HCT116 (cell line): Measurements from ENCODE around the gene SLC15A3. TPM values are rescaled to one million over a fixed set of nuclear protein-coding genes. Genes with fewer than 3 reads are reported as not detected.

ENCODE experiments used
- ATAC-seq: fragments of 200-7000 bp; cut with Tn5 transposase; 2 replicates; pipeline ENCODE4 v1.9.1; 2020; ENCODE audit warnings: mild to moderate bottlenecking, moderate library complexity
- BruUV-seq: library from RNA; stranded (reverse); fragments of 400-500 nt; replicated peaks from 2 replicates; lab custom pipeline; 2021; lab: Mats Ljungman, UMichigan
- CTCF ChIA-PET: fragments of 300-600 bp; sonication (Branson Sonifier 250); formaldehyde crosslinking; loops from one replicate; lab custom pipeline; 2021; ENCODE audit warnings: antibody characterized with exemption; lab: Charles Lee
- POLR2A ChIA-PET: fragments of 300-600, 350-600 bp; sonication (Branson Sonifier 250); formaldehyde crosslinking; loops from one replicate; lab custom pipeline; 2021; ENCODE audit warnings: antibody characterized with exemption; lab: Charles Lee
- RAD21 ChIA-PET, 2 experiments: fragments of 300-600 bp; sonication (Branson Sonifier 250); formaldehyde crosslinking; loops; one replicate each; lab custom pipeline; 2023; ENCODE audit warnings: low total read pairs in 2 of 2; ENCODE audit not compliant: uncharacterized antibody in 2 of 2, unreplicated experiment in 2 of 2, low non-redundant PET in 1 of 2; lab: Charles Lee
- DNase-seq: peaks from one replicate; pipeline ENCODE4 v3.0.0-alpha.2; 2010; ENCODE audit warnings: low read depth, low spot score
- H2AFZ ChIP-seq: fragments of 200-600 bp; shearing (Covaris generic), sonication (generic); 2 replicates; pipeline ENCODE4 v1.6.1; 2017; ENCODE audit warnings: low read depth, mixed run types, mixed read lengths, antibody characterized with exemption, low read length; ENCODE audit not compliant: poor library complexity, severe bottlenecking
- H3K27ac ChIP-seq: 2 replicates; pipeline ENCODE4 v1.5.1; 2012; ENCODE audit warnings: low read depth, low read length
- H3K27me3 ChIP-seq: fragments of 200-600 bp; sonication (generic); 2 replicates; pipeline ENCODE4 v1.6.1; 2016; ENCODE audit warnings: mixed run types, low read length, mixed read lengths; ENCODE audit not compliant: insufficient read depth
- H3K36me3 ChIP-seq, 2 experiments: fragments of 200-500 bp in 1 of 2; fragments of 200-600 bp in 1 of 2; sonication (Bioruptor generic) in 1 of 2; sonication (generic) in 1 of 2; 2 replicates each; pipeline versions ENCODE4 v1.5.1 to v1.6.1; 2014 to 2016; ENCODE audit warnings: low read length in 2 of 2, inconsistent platforms in 1 of 2, mixed read lengths in 1 of 2, mixed run types in 1 of 2; ENCODE audit not compliant: insufficient read depth in 2 of 2, control insufficient read depth in 1 of 2
- H3K4me1 ChIP-seq, 2 experiments: fragments of 200-600 bp in 1 of 2; sonication (generic) in 1 of 2; 2 replicates each; pipeline versions ENCODE4 v1.5.1 to v1.6.1; 2012 to 2017; ENCODE audit warnings: low read length in 2 of 2, inconsistent platforms in 1 of 2, mild to moderate bottlenecking in 1 of 2, mixed read lengths in 1 of 2, mixed run types in 1 of 2, moderate library complexity in 1 of 2; ENCODE audit not compliant: insufficient read depth in 2 of 2, control insufficient read depth in 1 of 2
- H3K4me2 ChIP-seq: fragments of 200-600 bp; sonication (generic); 2 replicates; pipeline ENCODE4 v1.6.1; 2017; ENCODE audit warnings: mixed run types, low read length, mixed read lengths
- H3K4me3 ChIP-seq, 2 experiments: fragments of 200-600 bp in 1 of 2; sonication (generic) in 1 of 2; replicated peaks in 1 of 2; 2 replicates each; pipeline ENCODE4 v1.5.1; 2011 to 2016; ENCODE audit warnings: low read length in 2 of 2, control low read depth in 1 of 2, low read depth in 1 of 2, mild to moderate bottlenecking in 1 of 2, mixed read lengths in 1 of 2, mixed run types in 1 of 2
- H3K79me2 ChIP-seq: fragments of 200-600 bp; sonication (generic); 2 replicates; pipeline ENCODE4 v1.6.1; 2017; ENCODE audit warnings: mild to moderate bottlenecking, mixed run types, low read length, moderate library complexity, mixed read lengths; ENCODE audit not compliant: insufficient read depth
- H3K9ac ChIP-seq: fragments of 200-600 bp; sonication (generic); 2 replicates; pipeline ENCODE4 v1.6.1; 2016; ENCODE audit warnings: low read length, mixed read lengths
- H3K9me2 ChIP-seq: fragments of 200-600 bp; sonication (generic), shearing (Covaris generic); 2 replicates; pipeline ENCODE4 v1.6.1; 2017; ENCODE audit warnings: mixed run types, mild to moderate bottlenecking, moderate library complexity; ENCODE audit not compliant: insufficient read depth
- H3K9me3 ChIP-seq, 2 experiments: fragments of 200-500 bp in 1 of 2; fragments of 200-600 bp in 1 of 2; sonication (Bioruptor generic) in 1 of 2; sonication (generic) in 1 of 2; 2 replicates each; pipeline ENCODE4 v1.6.1; 2014 to 2017; ENCODE audit warnings: low read length in 2 of 2, mixed read lengths in 2 of 2, inconsistent platforms in 1 of 2, low read depth in 1 of 2, mild to moderate bottlenecking in 1 of 2, mixed run types in 1 of 2, moderate library complexity in 1 of 2; ENCODE audit not compliant: control insufficient read depth in 1 of 2, insufficient read depth in 1 of 2
- H4K20me1 ChIP-seq: fragments of 200-600 bp; sonication (generic), shearing (Covaris generic); 2 replicates; pipeline ENCODE4 v1.6.1; 2017; ENCODE audit warnings: mixed run types, mild to moderate bottlenecking, moderate library complexity; ENCODE audit not compliant: insufficient read depth
- EZH2 ChIP-seq: fragments of 200-600 bp; sonication (generic); IDR thresholded peaks from 2 replicates; pipeline ENCODE4 v1.6.1; 2017; ENCODE audit warnings: antibody characterized with exemption, mixed run types
- EZH2phosphoT487 ChIP-seq: fragments of 200-600 bp; IDR thresholded peaks from 2 replicates; pipeline ENCODE4 v1.6.1; 2018; ENCODE audit warnings: antibody characterized with exemption, borderline replicate concordance
- JUND ChIP-seq: IDR thresholded peaks from 2 replicates; pipeline ENCODE4 v1.6.1; 2012
- POLR2A ChIP-seq: IDR thresholded peaks from 2 replicates; pipeline ENCODE4 v1.7.0; 2011; ENCODE audit warnings: borderline replicate concordance; ENCODE audit not compliant: insufficient read depth, insufficient read length; ENCODE audit errors: extremely low read depth
- POLR2AphosphoS5 ChIP-seq: IDR thresholded peaks from 2 replicates; pipeline ENCODE4 v1.6.1; 2011; ENCODE audit warnings: mild to moderate bottlenecking, low read depth, low read length, moderate library complexity
- RAD21 ChIP-seq: IDR thresholded peaks from 2 replicates; pipeline ENCODE4 v1.6.1; 2012; ENCODE audit warnings: low read depth, mild to moderate bottlenecking
- SIN3A ChIP-seq: IDR thresholded peaks from 2 replicates; pipeline ENCODE4 v1.6.1; 2012; ENCODE audit warnings: low read depth
- SP1 ChIP-seq: IDR thresholded peaks from 2 replicates; pipeline ENCODE4 v1.6.1; 2012; ENCODE audit warnings: low read depth
- SRF ChIP-seq: IDR thresholded peaks from 2 replicates; pipeline ENCODE4 v1.6.1; 2012; ENCODE audit warnings: low read depth
- TCF7L2 ChIP-seq: IDR thresholded peaks from 2 replicates; pipeline ENCODE4 v1.7.0; 2011; ENCODE audit warnings: borderline replicate concordance, inconsistent platforms; ENCODE audit not compliant: insufficient read depth, insufficient read length; ENCODE audit errors: extremely low read depth
- YY1 ChIP-seq: IDR thresholded peaks from 2 replicates; pipeline ENCODE4 v1.6.1; 2011; ENCODE audit warnings: low read length, low read depth, moderate library complexity, mild to moderate bottlenecking; ENCODE audit not compliant: insufficient replicate concordance; ENCODE audit errors: extremely low read depth
- ZFX ChIP-seq: fragments of 450-650 bp; IDR thresholded peaks from 2 replicates; pipeline ENCODE4 v1.6.1; 2017
- ZNF274 ChIP-seq: fragments of 200-500 bp; sonication (Bioruptor generic); IDR thresholded peaks from 2 replicates; pipeline ENCODE4 v1.6.1; 2014; ENCODE audit warnings: mild to moderate bottlenecking, low read depth, low read length, inconsistent platforms
- intact Hi-C: fragments of 100-400 bp; cut with micrococcal nuclease; formaldehyde crosslinking; loops from 2 replicates; pipeline ENCODE4 v1.10.0; 2022
- total RNA-seq: library from RNA; stranded (reverse); gene quantifications from one replicate; pipeline ENCODE4 v1.2.1, GENCODE V29; 2021; ENCODE audit not compliant: unreplicated experiment
- TF ChIP-seq, protein P1 (sequence below): IDR thresholded peaks from 2 replicates; pipeline ENCODE4 v1.6.1; 2012
- TF ChIP-seq, protein P2 (sequence below): IDR thresholded peaks from 2 replicates; pipeline ENCODE4 v1.6.1; 2012
- TF ChIP-seq, protein P3 (sequence below): IDR thresholded peaks from 2 replicates; pipeline ENCODE4 v1.6.1; 2011; ENCODE audit warnings: mild to moderate bottlenecking, low read length, moderate library complexity; ENCODE audit not compliant: insufficient replicate concordance; ENCODE audit errors: extremely low read depth
- TF ChIP-seq, protein P4 (sequence below), 3 experiments: fragments of 200-600 bp in 1 of 3; sonication (generic) in 1 of 3; IDR thresholded peaks in 2 of 3; conservative IDR thresholded peaks in 1 of 3; 2 replicates each; pipeline ENCODE4 v1.5.1; 2012 to 2017; ENCODE audit warnings: low read depth in 2 of 3, low read length in 2 of 3, antibody characterized with exemption in 1 of 3, borderline replicate concordance in 1 of 3, control low read depth in 1 of 3, mild to moderate bottlenecking in 1 of 3, mixed read lengths in 1 of 3, mixed run types in 1 of 3, moderate library complexity in 1 of 3; ENCODE audit not compliant: insufficient read depth in 1 of 3
- TF ChIP-seq, protein P5 (sequence below): IDR thresholded peaks from 2 replicates; pipeline ENCODE4 v1.6.1; 2012; ENCODE audit warnings: low read depth

The SLC15A3 gene
- total RNA-seq, 1 experiment from 2014 or later: not detected

DNA sequence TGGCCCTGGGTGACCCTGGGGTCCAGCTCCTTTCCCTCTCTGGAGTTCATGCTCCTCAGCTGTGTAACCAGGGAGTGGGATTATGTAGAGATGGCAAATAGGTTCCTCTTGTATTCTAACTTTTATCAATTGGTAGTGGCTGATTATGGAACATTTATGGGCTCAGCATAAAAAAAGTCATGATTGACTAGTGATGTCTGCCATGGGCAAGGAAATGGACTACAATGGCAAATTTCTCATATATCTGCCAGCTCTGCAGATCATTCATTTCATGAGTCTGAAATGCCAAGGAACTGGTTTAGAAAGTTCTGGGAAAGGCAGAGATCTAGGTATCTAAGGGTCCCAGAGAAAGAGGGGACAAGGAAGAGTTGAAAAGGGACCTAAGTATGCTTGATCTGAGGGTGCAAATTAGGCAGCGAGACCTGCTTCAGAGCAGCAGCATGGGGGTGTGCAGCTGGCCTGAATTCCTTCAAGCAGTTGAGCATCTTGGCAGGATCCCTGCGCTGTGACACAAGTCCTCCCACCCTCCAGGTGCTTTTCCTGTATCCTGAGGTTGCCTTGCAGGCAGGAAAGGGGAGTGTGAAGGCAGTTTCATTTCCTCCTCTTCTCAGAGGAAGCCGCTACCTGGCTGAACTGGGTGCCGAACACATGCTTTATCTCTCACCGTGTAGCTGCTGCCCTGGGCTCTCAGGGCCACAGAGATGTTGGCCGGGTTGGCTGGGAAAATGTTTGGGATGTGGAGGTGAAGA lies 10.4 kb downstream of the SLC15A3 start:
- intact Hi-C loops: no loop called here
- ATAC-seq (no peak), DNase-seq (no peak)
- BruUV-seq: no TSS peak
- Histone ChIP-seq H3K9me2 (no peaks in the 10 kb centered on the region), H4K20me1 (no peaks in the 10 kb centered on the region), H3K79me2 (no peaks in the 10 kb centered on the region), H3K9me3 (no peaks in the 10 kb centered on the region), H3K27ac (no peak overlapping the region), H2AFZ (no peak overlapping the region), H3K27me3 (0 out of 2 replicates have a peak, but pooled peaks cover 11% of the 10 kb centered on the region), H3K9ac (no peak overlapping the region), H3K4me3 (no peak overlapping the region), H3K36me3 (no peaks in the 10 kb centered on the region), H3K4me1 (no peaks in the 10 kb centered on the region), H3K4me2 (no peak overlapping the region)
- ChIA-PET POLR2A (no interaction called here), CTCF (no interaction called here), RAD21 (interaction anchor here in 1 of 2 experiments (0.6 kb wide), 1 partner anchor 514 kb away, joined by 3 read pairs; no protein-coding TSS in a partner anchor)
- TF ChIP-seq TCF7L2 (no peak), EZH2 (no peak), SP1 (no peak), ZNF274 (no peak), EZH2phosphoT487 (no peak), YY1 (no peak), ZFX (no peak), JUND (no peak), POLR2AphosphoS5 (no peak), RAD21 (no peak), SRF (no peak), POLR2A (no peak), SIN3A (no peak)
- TF ChIP-seq, protein P1, sequence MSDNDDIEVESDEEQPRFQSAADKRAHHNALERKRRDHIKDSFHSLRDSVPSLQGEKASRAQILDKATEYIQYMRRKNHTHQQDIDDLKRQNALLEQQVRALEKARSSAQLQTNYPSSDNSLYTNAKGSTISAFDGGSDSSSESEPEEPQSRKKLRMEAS: no peak
- TF ChIP-seq, protein P2, sequence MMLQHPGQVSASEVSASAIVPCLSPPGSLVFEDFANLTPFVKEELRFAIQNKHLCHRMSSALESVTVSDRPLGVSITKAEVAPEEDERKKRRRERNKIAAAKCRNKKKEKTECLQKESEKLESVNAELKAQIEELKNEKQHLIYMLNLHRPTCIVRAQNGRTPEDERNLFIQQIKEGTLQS: no peak
- TF ChIP-seq, protein P3, sequence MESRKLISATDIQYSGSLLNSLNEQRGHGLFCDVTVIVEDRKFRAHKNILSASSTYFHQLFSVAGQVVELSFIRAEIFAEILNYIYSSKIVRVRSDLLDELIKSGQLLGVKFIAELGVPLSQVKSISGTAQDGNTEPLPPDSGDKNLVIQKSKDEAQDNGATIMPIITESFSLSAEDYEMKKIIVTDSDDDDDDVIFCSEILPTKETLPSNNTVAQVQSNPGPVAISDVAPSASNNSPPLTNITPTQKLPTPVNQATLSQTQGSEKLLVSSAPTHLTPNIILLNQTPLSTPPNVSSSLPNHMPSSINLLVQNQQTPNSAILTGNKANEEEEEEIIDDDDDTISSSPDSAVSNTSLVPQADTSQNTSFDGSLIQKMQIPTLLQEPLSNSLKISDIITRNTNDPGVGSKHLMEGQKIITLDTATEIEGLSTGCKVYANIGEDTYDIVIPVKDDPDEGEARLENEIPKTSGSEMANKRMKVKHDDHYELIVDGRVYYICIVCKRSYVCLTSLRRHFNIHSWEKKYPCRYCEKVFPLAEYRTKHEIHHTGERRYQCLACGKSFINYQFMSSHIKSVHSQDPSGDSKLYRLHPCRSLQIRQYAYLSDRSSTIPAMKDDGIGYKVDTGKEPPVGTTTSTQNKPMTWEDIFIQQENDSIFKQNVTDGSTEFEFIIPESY: no peak
- TF ChIP-seq, protein P4, sequence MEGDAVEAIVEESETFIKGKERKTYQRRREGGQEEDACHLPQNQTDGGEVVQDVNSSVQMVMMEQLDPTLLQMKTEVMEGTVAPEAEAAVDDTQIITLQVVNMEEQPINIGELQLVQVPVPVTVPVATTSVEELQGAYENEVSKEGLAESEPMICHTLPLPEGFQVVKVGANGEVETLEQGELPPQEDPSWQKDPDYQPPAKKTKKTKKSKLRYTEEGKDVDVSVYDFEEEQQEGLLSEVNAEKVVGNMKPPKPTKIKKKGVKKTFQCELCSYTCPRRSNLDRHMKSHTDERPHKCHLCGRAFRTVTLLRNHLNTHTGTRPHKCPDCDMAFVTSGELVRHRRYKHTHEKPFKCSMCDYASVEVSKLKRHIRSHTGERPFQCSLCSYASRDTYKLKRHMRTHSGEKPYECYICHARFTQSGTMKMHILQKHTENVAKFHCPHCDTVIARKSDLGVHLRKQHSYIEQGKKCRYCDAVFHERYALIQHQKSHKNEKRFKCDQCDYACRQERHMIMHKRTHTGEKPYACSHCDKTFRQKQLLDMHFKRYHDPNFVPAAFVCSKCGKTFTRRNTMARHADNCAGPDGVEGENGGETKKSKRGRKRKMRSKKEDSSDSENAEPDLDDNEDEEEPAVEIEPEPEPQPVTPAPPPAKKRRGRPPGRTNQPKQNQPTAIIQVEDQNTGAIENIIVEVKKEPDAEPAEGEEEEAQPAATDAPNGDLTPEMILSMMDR (IDR thresholded peaks at IDR 0.05 in 2 of 3, conservative IDR thresholded peaks at IDR 0.05 in 1 of 3; ENCODE audit: borderline replicate concordance in 1 of 3, insufficient read depth in 1 of 3, low read depth in 2 of 3, low read length in 2 of 3): no peak
- TF ChIP-seq, protein P5, sequence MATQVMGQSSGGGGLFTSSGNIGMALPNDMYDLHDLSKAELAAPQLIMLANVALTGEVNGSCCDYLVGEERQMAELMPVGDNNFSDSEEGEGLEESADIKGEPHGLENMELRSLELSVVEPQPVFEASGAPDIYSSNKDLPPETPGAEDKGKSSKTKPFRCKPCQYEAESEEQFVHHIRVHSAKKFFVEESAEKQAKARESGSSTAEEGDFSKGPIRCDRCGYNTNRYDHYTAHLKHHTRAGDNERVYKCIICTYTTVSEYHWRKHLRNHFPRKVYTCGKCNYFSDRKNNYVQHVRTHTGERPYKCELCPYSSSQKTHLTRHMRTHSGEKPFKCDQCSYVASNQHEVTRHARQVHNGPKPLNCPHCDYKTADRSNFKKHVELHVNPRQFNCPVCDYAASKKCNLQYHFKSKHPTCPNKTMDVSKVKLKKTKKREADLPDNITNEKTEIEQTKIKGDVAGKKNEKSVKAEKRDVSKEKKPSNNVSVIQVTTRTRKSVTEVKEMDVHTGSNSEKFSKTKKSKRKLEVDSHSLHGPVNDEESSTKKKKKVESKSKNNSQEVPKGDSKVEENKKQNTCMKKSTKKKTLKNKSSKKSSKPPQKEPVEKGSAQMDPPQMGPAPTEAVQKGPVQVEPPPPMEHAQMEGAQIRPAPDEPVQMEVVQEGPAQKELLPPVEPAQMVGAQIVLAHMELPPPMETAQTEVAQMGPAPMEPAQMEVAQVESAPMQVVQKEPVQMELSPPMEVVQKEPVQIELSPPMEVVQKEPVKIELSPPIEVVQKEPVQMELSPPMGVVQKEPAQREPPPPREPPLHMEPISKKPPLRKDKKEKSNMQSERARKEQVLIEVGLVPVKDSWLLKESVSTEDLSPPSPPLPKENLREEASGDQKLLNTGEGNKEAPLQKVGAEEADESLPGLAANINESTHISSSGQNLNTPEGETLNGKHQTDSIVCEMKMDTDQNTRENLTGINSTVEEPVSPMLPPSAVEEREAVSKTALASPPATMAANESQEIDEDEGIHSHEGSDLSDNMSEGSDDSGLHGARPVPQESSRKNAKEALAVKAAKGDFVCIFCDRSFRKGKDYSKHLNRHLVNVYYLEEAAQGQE: no peak
